Calu3 (cell line): ENCODE data around the gene SLC12A8. TPM values are rescaled to one million over a fixed set of nuclear protein-coding genes. Genes with fewer than 3 reads are reported as not detected.

Source experiments
- BruUV-seq: library from RNA; stranded (reverse); fragments of 400-500 nt; replicated peaks from 2 replicates; lab custom pipeline; 2021; lab: Mats Ljungman, UMichigan
- CTCF ChIA-PET: fragments of 300-600 bp; sonication (Branson Sonifier 250); formaldehyde crosslinking; loops from one replicate; lab custom pipeline; 2022; ENCODE audit warnings: antibody characterized with exemption; lab: Charles Lee
- DNase-seq: peaks from one replicate; pipeline ENCODE4 v3.0.0; 2022
- H3K27ac Mint-ChIP-seq: one replicate; pipeline ENCODE4 v1.8.0; 2022; ENCODE audit warnings: mixed read lengths; ENCODE audit not compliant: unreplicated experiment
- H3K27me3 Mint-ChIP-seq: one replicate; pipeline ENCODE4 v1.8.0; 2022; ENCODE audit warnings: mixed read lengths; ENCODE audit not compliant: unreplicated experiment
- H3K36me3 Mint-ChIP-seq: one replicate; pipeline ENCODE4 v1.8.0; 2022; ENCODE audit warnings: mild to moderate bottlenecking, moderate library complexity, mixed read lengths; ENCODE audit not compliant: insufficient read depth, unreplicated experiment
- H3K4me1 Mint-ChIP-seq: one replicate; pipeline ENCODE4 v1.8.0; 2022; ENCODE audit warnings: mild to moderate bottlenecking, low read depth, mixed read lengths; ENCODE audit not compliant: unreplicated experiment
- H3K4me3 Mint-ChIP-seq: one replicate; pipeline ENCODE4 v1.8.0; 2022; ENCODE audit warnings: mild to moderate bottlenecking, low read depth, moderate library complexity, mixed read lengths; ENCODE audit not compliant: unreplicated experiment
- H3K9me3 Mint-ChIP-seq: one replicate; pipeline ENCODE4 v1.8.0; 2022; ENCODE audit warnings: low read depth, mixed read lengths; ENCODE audit not compliant: unreplicated experiment
- CTCF ChIP-seq: fragments of 200-600 bp; IDR thresholded peaks from one replicate; pipeline ENCODE4 v1.8.0; 2022; ENCODE audit warnings: antibody characterized with exemption; ENCODE audit not compliant: unreplicated experiment
- intact Hi-C: fragments of 100-400 bp; cut with micrococcal nuclease; formaldehyde crosslinking; loops from one replicate; pipeline ENCODE4 v1.10.0; 2022; ENCODE audit not compliant: unreplicated experiment
- total RNA-seq: library from RNA; stranded (reverse); gene quantifications from 2 replicates; pipeline ENCODE4 v1.2.3, GENCODE V29; 2022

Gene SLC12A8
- total RNA-seq, 1 experiment from 2014 or later, result 16.8 TPM

- Mint-ChIP-seq H3K27ac (no peak overlapping the region), H3K9me3 (no peaks in the 10 kb centered on the region), H3K4me3 (peak overlapping the region; percentile 58), H3K36me3 (peaks cover 6% of the 10 kb centered on the region), H3K4me1 (peaks cover 10% of the 10 kb centered on the region), H3K27me3 (peaks cover 80% of the 10 kb centered on the region)
- intact Hi-C loops, result loop anchor here (10.0 kb wide), 1 partner anchor 130 kb away; no protein-coding TSS in a partner anchor
- CTCF ChIA-PET, result no interaction called here
- DNase-seq, result no peak
- BruUV-seq, result no TSS peak
- TF ChIP-seq CTCF, result no peak
Observed at GRCh38 chr3:125054449-125055329, 157.9 kb downstream of the SLC12A8 start.

- CTCF ChIA-PET, result no interaction called here
- Mint-ChIP-seq H3K27ac (no peak overlapping the region), H3K27me3 (peaks cover 84% of the 10 kb centered on the region), H3K36me3 (peaks cover 6% of the 10 kb centered on the region), H3K4me1 (peaks cover 10% of the 10 kb centered on the region), H3K4me3 (no peak overlapping the region), H3K9me3 (no peaks in the 10 kb centered on the region)
- TF ChIP-seq CTCF, result no peak
- BruUV-seq, result no TSS peak
- no peak for DNase-seq
- intact Hi-C loops, result loop anchor here (10.0 kb wide), 1 partner anchor 129 kb away; no protein-coding TSS in a partner anchor
Observed at GRCh38 chr3:125054062-125054448, 158.5 kb downstream of the SLC12A8 start.

- peaks cover 6% of the 10 kb centered on the region for H3K36me3 Mint-ChIP-seq
- no peak overlapping the region for H3K27ac Mint-ChIP-seq
- peaks cover 90% of the 10 kb centered on the region for H3K27me3 Mint-ChIP-seq
- intact Hi-C loops, result loop anchor here (10.0 kb wide), 1 partner anchor 129 kb away; no protein-coding TSS in a partner anchor
- CTCF ChIA-PET, result interaction anchor here (0.6 kb wide), 2 partner anchors 64 to 254 kb away, joined by 3 read pairs; no protein-coding TSS in a partner anchor
- no TSS peak for BruUV-seq
- no peak for DNase-seq
- H3K9me3 Mint-ChIP-seq, result no peaks in the 10 kb centered on the region
- H3K4me3 Mint-ChIP-seq, result no peak overlapping the region
- H3K4me1 Mint-ChIP-seq, result peaks cover 10% of the 10 kb centered on the region
- TF ChIP-seq CTCF, result no peak
Observed at GRCh38 chr3:125053304-125053699, 159.2 kb downstream of the SLC12A8 start.

- CTCF ChIA-PET, result interaction anchor here (0.6 kb wide), 3 partner anchors 65 to 254 kb away, joined by 3 to 4 read pairs (median 3); no protein-coding TSS in a partner anchor
- no peak overlapping the region for H3K27ac Mint-ChIP-seq
- DNase-seq, result no peak
- peaks cover 10% of the 10 kb centered on the region for H3K4me1 Mint-ChIP-seq
- BruUV-seq, result no TSS peak
- intact Hi-C loops, result loop anchor here (10.0 kb wide), 1 partner anchor 128 kb away; no protein-coding TSS in a partner anchor
- H3K36me3 Mint-ChIP-seq, result peaks cover 6% of the 10 kb centered on the region
- no peak for TF ChIP-seq CTCF
- no peak overlapping the region for H3K4me3 Mint-ChIP-seq
- H3K9me3 Mint-ChIP-seq, result no peaks in the 10 kb centered on the region
- H3K27me3 Mint-ChIP-seq, result peaks cover 90% of the 10 kb centered on the region
Observed at GRCh38 chr3:125052624-125053303, 159.8 kb downstream of the SLC12A8 start.
